RWPE2 (cell line): ENCODE results near the gene TTC28.
"Not testable (repeated sequence)": the region's sequence is repeated elsewhere in the genome, so short reads cannot be mapped to it uniquely, and the experiment has no call there.

ENCODE experiments used
- ATAC-seq: fragments of 200-7000 bp; cut with Tn5 transposase; 3 replicates; pipeline ENCODE4 v1.9.1; 2021; ENCODE audit warnings: low read depth
- DNase-seq: peaks from one replicate; pipeline ENCODE4 v3.0.0-alpha.2; 2020; ENCODE audit warnings: low spot score
- H3K27ac ChIP-seq: fragments of 450-650 bp; 2 replicates; pipeline ENCODE4 v1.5.1; 2017; ENCODE audit warnings: mild to moderate bottlenecking; ENCODE audit not compliant: poor library complexity, severe bottlenecking
- H3K27me3 ChIP-seq: fragments of 250-450 bp; sonication (Bioruptor Pico); 2 replicates; pipeline ENCODE4 v1.5.1; 2021; ENCODE audit warnings: mild to moderate bottlenecking, moderate library complexity; ENCODE audit not compliant: insufficient read depth, poor library complexity, severe bottlenecking
- H3K36me3 ChIP-seq: fragments of 250-450 bp; sonication (Bioruptor Pico); 2 replicates; pipeline ENCODE4 v1.5.1; 2020; ENCODE audit warnings: low read depth, mild to moderate bottlenecking, moderate library complexity
- H3K4me1 ChIP-seq: fragments of 250-450 bp; sonication (Bioruptor Pico); 2 replicates; pipeline ENCODE4 v1.5.1; 2021; ENCODE audit warnings: mild to moderate bottlenecking, moderate library complexity; ENCODE audit not compliant: insufficient read depth, poor library complexity, severe bottlenecking
- H3K4me3 ChIP-seq: fragments of 250-450 bp; sonication (Bioruptor Pico); 2 replicates; pipeline ENCODE4 v1.5.1; 2021; ENCODE audit warnings: mild to moderate bottlenecking, moderate library complexity; ENCODE audit not compliant: severe bottlenecking
- H3K9me3 ChIP-seq: fragments of 250-450 bp; sonication (Bioruptor Pico); 2 replicates; pipeline ENCODE4 v1.5.1; 2021; ENCODE audit warnings: mild to moderate bottlenecking, moderate library complexity; ENCODE audit not compliant: severe bottlenecking
- TF ChIP-seq, protein P1 (sequence below): fragments of 450-650 bp; IDR thresholded peaks from one replicate; pipeline ENCODE4 v1.5.1; 2017; ENCODE audit warnings: mild to moderate bottlenecking, moderate library complexity; ENCODE audit not compliant: poor library complexity, severe bottlenecking

The TTC28 gene

GRCh38 chr22:28670161-28670560 is 9.5 kb downstream of the TTC28 start:
- TF ChIP-seq, protein P1, sequence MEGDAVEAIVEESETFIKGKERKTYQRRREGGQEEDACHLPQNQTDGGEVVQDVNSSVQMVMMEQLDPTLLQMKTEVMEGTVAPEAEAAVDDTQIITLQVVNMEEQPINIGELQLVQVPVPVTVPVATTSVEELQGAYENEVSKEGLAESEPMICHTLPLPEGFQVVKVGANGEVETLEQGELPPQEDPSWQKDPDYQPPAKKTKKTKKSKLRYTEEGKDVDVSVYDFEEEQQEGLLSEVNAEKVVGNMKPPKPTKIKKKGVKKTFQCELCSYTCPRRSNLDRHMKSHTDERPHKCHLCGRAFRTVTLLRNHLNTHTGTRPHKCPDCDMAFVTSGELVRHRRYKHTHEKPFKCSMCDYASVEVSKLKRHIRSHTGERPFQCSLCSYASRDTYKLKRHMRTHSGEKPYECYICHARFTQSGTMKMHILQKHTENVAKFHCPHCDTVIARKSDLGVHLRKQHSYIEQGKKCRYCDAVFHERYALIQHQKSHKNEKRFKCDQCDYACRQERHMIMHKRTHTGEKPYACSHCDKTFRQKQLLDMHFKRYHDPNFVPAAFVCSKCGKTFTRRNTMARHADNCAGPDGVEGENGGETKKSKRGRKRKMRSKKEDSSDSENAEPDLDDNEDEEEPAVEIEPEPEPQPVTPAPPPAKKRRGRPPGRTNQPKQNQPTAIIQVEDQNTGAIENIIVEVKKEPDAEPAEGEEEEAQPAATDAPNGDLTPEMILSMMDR = no peak
- DNase-seq = no peak
- Histone ChIP-seq H3K9me3 (no peaks in the 10 kb centered on the region), H3K36me3 (no peaks in the 10 kb centered on the region), H3K4me1 (peaks cover 3% of the 10 kb centered on the region), H3K4me3 (no peak overlapping the region), H3K27ac (no peak overlapping the region), H3K27me3 (no peaks in the 10 kb centered on the region)
- ATAC-seq = no peak

GRCh38 chr22:28669387-28669786 is 10.3 kb downstream of the TTC28 start:
- ATAC-seq (no peak), DNase-seq (no peak)
- Histone ChIP-seq H3K4me1 (peaks cover 3% of the 10 kb centered on the region), H3K27me3 (no peaks in the 10 kb centered on the region), H3K9me3 (no peaks in the 10 kb centered on the region), H3K27ac (no peak overlapping the region), H3K4me3 (no peak overlapping the region), H3K36me3 (no peaks in the 10 kb centered on the region)
- TF ChIP-seq, protein P1 = no peak

GRCh38 chr22:28663569-28663942 is 16.1 kb downstream of the TTC28 start:
- not testable (repeated sequence) for H3K36me3 ChIP-seq, H3K27me3 ChIP-seq, ATAC-seq, H3K4me1 ChIP-seq, DNase-seq, H3K9me3 ChIP-seq
- peak overlapping the region; percentile 33 for H3K4me3 ChIP-seq
- peak overlapping the region; percentile 75 for H3K27ac ChIP-seq

GRCh38 chr22:28658448-28658847 is 21.2 kb downstream of the TTC28 start:
- Histone ChIP-seq H3K36me3 (no peaks in the 10 kb centered on the region), H3K27ac (no peak overlapping the region), H3K9me3 (no peaks in the 10 kb centered on the region), H3K27me3 (no peaks in the 10 kb centered on the region), H3K4me1 (peaks cover 7% of the 10 kb centered on the region), H3K4me3 (no peak overlapping the region)
- DNase-seq (no peak), ATAC-seq (no peak)
- TF ChIP-seq, protein P1 = no peak

DNA sequence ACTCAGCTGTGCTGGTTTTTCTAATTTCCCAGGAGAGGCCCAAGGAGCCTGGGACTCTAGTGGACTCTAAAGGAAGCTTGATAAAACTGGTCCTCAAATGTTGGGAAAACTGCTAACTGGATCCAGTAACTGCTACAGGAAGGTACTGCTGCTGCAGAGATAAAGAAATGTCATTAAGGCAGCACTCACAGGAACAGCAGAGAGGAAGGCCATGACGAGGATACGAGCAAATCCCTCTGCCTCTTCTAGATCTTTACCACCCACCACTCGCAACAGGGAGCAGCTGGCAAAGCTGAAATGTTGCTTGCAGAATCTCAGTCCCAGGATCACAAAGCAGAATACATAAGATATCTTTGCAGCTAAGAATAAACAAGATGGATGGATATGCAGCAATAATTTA is 23.5 kb downstream of the TTC28 start:
- no peaks in the 10 kb centered on the region for H3K27me3 ChIP-seq
- TF ChIP-seq, protein P1 = no peak
- H3K9me3 ChIP-seq = no peaks in the 10 kb centered on the region

GRCh38 chr22:28650463-28650862 is 29.2 kb downstream of the TTC28 start:
- Histone ChIP-seq H3K4me3 (no peak overlapping the region), H3K27ac (no peak overlapping the region), H3K4me1 (no peaks in the 10 kb centered on the region), H3K36me3 (no peaks in the 10 kb centered on the region), H3K9me3 (no peaks in the 10 kb centered on the region), H3K27me3 (no peaks in the 10 kb centered on the region)
- TF ChIP-seq, protein P1 = no peak
- no peak for ATAC-seq
- no peak for DNase-seq

More for the DNA sequence above, 23.5 kb downstream of the TTC28 start:
- H3K27ac ChIP-seq = no peak overlapping the region
- ATAC-seq (no peak), DNase-seq (no peak)
- H3K4me3 ChIP-seq = no peak overlapping the region
- no peaks in the 10 kb centered on the region for H3K4me1 ChIP-seq
- no peaks in the 10 kb centered on the region for H3K36me3 ChIP-seq
